NCI-H146 (cell line): ENCODE data around the gene WDFY1.

Experiments
- DNase-seq: peaks from one replicate; lab custom pipeline; 2025; lab: John Stamatoyannopoulos, UW

WDFY1 gene, protein sequence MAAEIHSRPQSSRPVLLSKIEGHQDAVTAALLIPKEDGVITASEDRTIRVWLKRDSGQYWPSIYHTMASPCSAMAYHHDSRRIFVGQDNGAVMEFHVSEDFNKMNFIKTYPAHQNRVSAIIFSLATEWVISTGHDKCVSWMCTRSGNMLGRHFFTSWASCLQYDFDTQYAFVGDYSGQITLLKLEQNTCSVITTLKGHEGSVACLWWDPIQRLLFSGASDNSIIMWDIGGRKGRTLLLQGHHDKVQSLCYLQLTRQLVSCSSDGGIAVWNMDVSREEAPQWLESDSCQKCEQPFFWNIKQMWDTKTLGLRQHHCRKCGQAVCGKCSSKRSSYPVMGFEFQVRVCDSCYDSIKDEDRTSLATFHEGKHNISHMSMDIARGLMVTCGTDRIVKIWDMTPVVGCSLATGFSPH

DNA sequence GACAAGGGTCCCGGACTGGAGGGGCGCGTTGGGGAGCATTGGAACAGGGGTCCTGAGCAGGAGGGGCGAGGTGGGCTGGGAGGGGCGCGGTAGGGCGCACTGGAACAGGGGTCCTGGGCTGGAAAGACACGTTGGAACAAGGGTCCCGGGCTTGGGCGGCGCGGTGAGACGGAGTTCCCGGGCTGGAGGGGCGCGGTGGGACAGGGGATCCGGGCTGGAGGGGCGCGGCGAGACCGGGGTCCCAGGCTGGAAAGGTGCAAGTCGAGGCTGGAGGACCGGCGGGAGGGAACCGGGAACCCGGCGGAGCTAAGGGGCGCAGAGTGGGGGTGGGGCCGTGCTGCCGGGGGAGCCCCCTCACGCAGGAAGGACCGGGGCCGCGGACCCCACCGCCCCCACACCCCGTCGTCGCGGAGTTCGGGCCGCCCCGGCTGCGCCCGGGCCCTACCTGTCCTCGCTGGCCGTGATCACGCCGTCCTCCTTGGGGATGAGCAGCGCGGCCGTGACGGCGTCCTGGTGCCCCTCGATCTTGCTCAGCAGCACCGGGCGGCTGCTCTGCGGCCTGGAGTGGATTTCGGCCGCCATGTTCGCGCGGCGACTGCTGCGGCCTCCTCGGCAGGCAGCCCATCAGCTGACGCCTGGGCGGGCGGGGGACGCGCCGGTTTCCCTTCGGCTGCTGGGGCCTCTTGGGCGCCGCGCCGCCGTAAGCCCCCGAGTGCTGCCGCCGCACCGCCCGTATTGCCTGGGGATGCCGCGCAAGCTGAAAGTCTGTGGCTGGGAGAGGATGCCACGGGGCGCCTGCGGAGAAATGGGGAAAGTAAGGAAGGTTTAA lies at the start of gene WDFY1:
WDFY1 (minus strand) TSS at position 633 of the 829 bp plus-strand sequence; CDS start at position 582, 51 bp downstream.
- peak; percentile 75 for DNase-seq

DNA sequence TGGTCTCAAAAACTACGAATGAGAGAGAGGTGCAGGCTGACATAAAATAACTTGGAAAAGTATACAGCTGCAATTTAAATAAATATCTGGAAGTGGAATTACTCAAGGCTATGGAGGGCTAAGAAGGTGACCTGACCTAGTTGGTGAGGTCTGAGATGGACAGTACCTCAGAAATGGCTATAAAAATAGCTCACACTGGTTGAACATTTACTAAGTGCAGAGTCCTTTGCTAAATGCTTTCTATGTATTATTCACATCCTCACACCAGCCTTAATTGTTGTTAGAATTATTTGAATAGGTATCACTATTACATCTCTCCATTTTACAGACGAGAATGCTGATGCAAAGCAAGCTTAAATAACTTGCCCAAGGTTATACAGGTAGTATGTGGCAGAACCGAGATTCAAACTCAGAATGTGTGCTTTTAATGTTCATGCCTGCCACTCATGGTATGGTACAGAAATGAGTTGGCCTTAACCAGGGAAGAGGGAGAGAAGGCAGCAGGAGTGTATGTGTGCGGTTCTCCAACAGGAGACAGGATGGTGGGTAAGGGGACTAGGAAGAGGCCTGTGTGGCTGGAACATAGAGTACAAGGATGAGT lies 49.5 kb upstream of the WDFY1 start:
- DNase-seq = no peak

DNA sequence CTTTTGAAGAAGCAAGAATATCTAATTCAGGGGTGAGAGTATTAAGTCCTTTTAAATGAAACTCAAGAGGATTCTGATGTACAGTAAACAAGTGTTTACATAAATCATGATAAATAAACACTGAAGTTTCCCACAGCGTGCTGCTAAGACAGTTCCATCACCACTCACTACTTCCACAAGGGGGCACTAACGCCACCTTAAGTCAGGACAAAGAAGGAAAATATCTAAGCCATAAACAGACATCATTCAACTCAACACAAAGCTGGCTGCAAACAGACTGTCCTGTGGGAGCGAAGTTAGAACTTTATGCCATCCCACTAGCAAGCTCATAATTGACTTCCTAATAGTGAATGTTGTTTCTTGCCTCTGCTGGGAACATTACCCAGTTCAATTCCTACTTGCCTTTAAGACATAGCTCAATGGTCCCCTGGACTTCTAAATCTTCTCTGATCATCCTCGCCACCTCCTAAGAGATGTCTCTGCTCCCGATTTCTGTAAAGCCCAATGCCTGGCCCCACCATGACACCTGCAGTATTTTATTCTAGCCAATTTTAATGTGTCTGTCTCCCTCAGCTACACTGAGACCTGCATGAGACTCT lies 48.6 kb upstream of the WDFY1 start:
- DNase-seq = peak; percentile 49

DNA sequence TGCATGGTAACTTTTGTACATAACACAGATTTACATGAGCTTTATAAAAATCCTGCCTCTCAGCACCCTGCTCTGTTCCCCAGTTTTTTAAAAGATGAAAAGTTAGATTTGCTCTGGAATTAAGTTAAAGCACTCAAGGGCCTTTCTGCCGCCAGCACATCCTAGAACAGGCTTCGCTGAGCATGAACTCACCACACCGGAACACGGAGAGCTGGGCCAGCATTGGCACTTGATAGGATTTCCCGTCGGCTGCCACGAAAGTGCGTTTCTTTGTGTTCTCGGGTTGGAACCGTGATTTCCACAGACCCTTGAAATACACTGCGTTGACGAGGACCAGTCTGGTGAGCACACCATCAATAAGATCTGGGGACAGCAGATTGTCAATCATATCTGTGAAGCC lies 46.5 kb upstream of the WDFY1 start:
- DNase-seq = no peak

DNA sequence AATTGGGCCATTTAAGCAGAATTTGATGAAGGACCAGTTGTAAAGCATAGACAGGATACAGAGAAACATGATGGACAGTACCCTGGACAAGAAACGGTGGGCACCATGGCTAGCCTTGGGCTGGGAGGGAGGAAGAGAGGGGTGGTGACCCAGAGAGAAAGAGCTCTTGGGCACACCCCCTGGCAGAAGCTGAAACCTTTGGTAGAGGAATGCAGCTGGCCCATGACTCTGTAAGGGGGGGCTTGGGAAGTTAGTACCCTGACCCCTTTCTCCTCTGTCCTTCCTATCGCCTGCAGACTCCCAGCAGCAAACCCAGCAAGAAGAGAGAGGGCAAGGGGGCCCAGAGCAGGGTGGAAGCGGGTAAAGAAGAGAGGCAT lies 44.7 kb upstream of the WDFY1 start:
- DNase-seq = no peak

DNA sequence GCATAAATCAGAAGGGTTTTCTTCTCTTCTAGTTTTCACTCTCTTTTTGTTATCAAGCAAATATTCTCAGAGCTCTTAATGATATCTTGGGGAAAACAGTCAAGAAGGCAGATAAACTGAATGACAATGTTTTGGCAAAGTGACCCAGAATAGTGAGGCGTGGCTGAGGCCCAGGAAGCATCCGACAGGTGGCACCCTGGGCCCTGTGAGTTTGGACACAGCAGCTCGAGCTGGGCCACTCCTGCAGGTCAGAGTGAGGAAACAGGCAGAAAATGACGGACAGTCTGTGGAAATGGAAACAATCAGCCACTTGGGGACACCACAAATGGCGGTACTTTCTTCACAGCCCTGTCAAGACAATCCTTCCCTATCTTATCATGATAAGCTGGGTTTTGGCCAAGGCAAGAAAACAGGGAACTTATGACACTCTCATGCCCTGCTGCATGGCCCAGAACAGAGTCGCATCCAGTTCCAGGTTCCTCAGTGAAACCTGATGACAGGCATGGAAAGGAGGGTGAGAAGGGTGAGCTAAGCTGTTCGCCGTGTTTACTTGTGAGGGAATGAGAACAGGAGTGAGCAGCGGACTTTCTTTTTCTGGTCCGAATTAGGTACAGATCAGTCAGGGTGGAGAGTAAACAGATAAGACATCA lies 44.2 kb upstream of the WDFY1 start:
- no peak for DNase-seq

DNA sequence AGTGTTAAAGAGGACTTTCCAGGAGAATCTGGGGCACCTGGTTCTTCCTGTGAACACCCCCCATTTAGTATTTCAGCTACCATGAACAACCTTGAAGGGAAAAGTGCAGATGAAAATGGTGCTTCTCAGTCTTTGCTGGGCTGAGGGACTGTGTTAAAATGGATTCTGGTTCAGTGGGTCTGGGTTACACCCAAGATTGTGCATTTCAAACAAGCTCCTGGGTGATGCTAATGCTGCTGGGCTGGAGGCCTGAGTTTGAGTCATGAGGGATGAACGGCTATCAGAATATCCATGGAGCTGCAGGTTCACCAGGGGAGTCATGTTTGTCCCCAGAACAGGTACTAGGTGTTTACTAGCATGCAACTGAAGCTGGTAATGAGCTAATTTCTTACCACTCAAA lies 36.1 kb upstream of the WDFY1 start:
- no peak for DNase-seq

DNA sequence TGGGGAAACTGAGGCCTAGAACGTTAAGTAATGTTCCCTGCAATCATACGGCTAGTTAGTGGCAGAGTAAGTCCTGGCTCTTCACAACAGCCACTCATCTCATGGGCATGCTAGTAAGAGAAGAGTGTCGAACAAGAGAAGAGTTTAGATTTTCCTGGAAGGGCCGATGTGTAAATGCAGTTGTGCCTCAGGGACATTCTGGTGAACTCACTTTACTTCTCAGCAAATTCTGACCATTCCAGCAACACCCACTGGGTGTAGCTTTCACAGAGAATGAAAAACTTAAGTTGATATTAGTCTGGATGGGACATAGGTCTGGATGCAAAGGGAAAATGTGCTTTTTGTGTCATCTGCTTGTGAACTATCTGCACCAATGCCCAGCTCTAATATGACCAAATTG lies 35.7 kb upstream of the WDFY1 start:
- DNase-seq = no peak

DNA sequence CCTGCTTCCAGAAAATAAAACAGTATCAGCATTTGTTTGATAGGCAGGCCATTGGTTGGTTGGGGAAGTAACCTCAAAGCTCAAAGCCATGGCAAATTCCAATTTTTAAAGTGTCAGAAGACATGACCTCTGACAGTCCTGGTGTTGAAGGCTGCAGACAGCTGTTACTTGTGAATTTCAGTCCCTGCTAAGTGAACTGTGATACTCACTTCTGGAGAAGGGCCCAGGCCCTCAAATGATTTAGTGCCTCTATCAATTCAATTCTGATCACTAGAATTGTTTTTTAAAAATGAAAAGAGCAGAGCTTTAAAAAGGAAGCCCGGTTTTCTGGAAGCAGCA lies 35.2 kb upstream of the WDFY1 start:
- DNase-seq = no peak

DNA sequence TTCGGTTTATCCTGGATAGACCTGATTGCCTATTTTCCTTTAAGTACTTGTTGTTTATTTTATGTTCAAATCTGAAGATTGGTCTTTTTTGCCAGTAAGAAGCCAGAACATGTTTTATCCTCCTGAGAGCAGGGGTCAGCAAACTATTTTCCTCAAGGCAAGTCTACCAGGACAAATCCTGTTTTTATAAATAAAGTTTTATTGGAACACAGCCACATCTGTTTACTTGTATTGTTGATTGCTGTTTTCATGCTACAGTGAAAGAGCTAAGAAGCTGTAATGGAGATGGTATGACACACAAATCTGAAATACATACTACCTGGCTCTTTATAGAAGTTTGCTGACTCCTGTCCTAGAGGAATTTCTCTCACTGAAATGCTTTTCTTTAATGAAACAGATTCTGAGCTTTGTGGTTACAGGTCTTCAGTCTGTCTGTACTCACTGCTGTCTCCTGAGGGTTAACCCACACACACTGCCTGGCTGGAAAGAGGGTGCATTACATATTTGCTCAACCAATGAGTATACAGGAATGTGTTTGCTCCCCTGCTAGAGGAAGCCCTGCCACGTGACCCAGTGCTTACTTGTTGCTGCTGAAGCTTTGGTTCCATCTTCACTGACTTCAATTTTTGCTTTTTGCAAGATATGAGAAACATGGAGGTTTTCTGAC lies 34.7 kb upstream of the WDFY1 start:
- DNase-seq = no peak

DNA sequence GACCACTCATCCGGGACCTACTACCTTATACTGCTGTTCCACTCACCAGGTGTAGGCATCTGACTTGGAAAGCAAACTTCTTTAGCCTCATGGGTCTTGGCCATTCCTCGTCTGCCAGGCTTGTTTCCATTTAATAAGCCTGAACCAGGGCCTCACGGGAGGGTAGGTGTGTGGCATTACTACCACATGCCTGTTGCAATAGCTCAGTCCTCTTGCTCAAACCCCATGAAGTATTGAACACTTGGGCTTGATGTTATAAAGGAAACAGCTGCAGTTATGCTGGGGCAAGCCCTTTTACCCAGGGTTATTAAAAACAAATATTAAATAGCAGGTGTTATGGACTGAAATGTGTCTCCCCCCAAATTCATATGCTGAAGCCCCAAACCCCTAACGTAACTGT lies 33.3 kb upstream of the WDFY1 start:
- no peak for DNase-seq

DNA sequence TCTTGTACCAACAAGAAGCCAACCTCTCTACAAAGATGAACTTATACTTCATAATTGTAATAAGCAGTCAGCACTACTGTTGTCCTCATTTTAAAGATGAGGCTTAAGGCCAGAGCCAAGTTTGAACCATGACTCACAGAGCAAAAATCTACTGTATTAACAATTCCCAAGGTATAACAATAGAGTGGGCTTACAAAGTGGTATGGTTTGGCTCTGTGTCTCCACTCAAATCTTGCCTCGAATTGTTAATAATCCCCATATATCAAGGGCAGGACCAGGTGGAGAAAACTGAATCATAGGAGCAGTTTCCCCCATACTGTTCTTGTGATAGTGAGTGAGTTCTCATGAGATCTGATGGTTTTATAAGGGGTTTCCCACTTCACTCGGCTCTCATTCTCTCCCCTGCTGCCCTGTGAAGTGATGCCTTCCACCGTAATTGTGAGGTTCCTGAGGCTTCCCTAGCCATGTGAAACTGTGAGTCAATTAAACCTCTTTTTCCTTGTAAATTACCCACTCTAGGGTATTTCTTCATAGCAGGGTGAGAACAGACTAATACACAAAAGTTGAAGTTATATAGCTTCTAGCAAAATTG lies 31.6 kb upstream of the WDFY1 start:
- DNase-seq = no peak

DNA sequence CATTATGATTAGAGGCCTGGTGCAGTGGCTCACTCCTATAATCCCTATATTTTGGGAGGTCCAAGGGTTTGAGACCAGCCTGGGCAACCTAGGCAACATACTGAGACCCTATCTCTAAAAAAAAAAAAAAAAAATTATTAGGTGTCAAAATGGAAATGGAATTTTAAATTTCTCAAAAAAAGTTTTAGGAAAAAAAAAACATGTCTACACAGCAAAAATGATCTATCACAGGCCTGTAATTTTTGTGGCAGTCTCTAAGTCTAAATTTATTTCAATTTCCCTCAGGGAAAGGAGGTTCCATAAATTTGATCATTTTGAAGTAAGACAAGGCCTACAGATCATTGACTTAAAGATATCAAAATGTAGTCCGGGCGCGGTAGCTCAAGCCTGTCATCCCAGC lies 28.5 kb upstream of the WDFY1 start:
- DNase-seq = no peak

DNA sequence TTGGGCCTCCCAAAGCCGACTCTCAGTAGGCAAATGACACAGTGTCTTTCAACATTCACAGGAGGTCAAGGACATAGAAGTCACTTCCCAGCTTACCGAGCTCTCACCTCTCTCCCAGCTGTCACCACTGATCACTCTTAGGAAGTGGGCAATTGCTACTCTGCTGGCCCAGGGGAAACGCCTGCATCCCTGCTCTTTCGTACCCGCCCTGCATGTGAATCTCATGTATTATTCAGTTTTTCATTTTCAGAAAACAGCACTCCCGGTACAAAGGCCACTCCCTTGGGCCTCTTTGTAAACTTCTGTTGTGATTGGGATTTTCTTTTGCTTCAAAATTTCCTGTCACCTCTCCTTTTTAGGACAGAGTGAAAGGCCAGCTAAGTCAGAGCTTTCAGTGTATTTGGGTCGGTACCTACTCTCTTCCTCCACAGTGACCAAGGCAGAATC lies 27.5 kb upstream of the WDFY1 start:
- DNase-seq = no peak

DNA sequence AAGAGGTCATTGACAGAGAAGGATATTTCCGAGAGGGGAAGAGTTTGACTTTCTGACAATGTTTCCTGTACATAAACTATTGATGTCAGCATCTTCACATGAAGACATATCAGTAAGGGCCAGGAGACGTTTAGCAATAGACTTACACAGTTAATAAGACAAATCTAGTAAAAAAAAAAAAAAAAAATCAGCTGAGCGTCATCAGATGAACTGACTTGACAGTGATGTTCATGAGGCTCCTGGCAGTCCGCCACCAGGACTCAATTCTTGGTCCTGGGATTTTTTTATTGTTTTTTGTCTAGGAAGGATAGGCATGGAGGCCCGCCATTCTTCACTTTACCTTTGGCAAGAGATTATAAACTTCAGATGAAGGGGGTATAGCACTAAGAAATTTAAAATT lies 26.6 kb upstream of the WDFY1 start:
- DNase-seq = no peak

DNA sequence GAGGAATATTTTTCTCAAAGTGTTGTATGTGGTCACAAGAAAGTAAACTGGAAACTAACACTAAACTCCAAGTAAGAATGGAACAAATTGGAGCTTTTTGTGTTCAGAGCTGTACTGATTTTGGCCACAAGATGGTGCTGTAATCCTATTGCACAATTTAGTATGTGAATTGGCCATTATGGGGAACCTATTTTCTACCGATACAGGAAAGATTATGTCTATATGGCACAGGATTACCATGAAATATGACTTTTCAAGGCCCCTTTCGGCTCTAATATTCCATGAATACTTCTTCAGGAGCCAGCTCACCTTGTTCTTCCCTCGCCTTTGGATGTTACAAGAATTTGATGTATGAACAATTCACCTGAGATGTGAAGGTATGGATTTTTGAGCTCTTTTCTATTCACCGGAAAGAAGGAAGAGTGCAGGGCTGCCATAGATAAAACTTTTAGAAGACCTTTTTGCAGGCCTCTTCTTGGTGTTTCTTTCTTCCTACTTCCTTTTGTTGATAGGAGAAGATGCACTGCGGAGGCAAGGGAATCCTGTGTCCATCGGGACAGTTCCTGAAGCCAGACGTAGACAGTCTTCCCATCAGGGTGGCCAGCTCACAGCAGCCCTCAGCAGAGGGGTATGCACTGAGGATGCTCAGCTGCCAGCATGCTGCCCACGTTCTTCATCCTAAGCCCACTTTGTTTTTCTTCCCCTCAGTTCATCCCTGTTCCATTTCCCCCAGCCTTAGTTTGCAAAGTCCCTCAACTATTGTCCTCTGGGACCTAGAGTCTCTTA lies 25.4 kb upstream of the WDFY1 start:
- peak; percentile 17 for DNase-seq

DNA sequence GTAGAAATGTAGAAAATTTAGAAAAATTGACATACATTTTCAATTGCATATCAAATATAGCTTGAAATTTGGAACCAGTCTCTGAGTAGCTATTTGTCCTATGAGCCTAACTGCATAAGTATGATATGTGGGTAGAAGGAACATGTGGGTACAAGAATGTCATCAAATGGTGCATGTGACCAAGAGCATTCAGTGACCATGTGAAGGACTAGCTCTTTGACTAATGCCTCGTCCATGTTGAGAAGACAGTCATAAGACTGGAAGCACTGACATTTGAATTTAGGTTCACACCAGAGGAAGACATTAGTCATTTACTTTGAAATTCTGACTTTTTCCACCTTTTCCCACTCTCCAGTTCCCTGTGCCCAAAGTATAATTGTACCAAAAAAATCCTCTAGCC lies 24.7 kb upstream of the WDFY1 start:
- DNase-seq = no peak

DNA sequence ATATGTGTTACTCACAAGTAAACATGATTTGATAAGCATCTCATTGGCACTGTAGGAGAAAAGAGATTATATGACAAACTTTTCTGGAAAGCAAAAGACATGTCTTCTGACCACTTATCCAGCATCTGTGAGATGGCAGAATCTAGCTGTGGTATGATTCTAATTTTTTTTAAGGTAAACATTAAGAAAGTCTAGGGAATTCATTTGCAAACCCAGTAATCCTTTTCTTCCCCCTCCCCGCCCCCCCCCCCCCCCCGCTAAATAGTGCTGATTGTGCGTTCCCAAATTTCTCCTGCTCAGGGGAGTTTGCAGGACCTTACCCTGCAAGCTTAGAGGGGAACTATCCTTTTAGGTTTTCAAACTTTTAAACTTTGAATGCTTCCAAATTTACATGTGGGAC lies 24.2 kb upstream of the WDFY1 start:
- DNase-seq = no peak

DNA sequence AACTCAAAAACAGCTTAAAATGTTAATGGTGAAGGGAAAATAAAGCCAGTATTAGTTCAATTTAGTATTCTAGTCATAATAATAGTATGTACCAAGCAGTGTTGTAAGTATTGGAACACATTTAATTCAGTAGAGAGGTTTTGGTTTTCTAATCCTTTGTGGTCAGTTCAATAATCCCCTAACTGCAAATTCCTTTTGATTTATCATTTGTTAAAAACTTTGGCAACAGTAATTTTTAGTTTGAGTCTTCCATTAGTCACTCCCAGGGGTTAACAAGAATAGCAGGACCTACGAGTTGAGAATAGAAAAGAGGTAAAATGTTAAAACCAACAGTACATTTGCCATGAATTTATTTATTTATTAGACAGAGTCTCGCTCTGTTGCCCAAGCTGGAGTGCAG lies 22.8 kb upstream of the WDFY1 start:
- DNase-seq = no peak

DNA sequence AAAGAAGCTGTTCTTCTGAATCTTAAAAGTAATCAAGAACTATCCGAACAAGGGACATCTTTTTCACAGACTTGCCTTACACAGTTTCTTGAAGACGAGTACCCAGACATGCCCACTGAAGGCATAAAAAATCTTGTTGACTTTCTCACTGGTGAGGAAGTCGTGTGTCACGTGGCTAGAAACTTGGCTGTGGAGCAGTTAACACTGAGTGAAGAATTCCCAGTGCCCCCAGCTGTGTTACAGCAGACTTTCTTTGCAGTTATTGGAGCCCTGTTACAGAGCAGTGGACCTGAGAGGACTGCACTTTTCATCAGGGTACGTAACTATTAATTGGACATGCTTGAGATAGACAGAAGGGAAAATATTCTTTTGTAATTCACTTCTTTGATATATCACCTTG lies 14.6 kb upstream of the WDFY1 start:
- DNase-seq = no peak
